ENCODE data around the gene GNG11. TPM values are rescaled to one million over a fixed set of nuclear protein-coding genes. Genes with fewer than 3 reads are reported as not detected.

Gene GNG11
- total and polyA plus RNA-seq, 2 of the 13 experiments (the other 11 are each of a cell fraction or from before 2014, with no cell fraction given), result not detected

- ATAC-seq (no peak), DNase-seq (ENCODE audit: low spot score) (no peak), FAIRE-seq (no peak)
- Histone ChIP-seq H2AFZ (ENCODE audit: low read length) (no peak within 1 kb of the TSS), H3K27me3 (ENCODE audit: control insufficient read depth in 1 of 2, insufficient read depth in 2 of 2, low read length in 2 of 2) (no peaks in the 10 kb centered on the region), H3K4me1 (ENCODE audit: insufficient read depth, low read length) (no peaks in the 10 kb centered on the region), H4K20me1 (ENCODE audit: insufficient read depth, low read length) (no peaks in the 10 kb centered on the region), H3K36me3 (replicated peaks in 1 of 2; ENCODE audit: control insufficient read depth in 1 of 2, insufficient read depth in 2 of 2, low read length in 2 of 2) (no peaks in the 10 kb centered on the region), H3K79me2 (ENCODE audit: insufficient read depth, low read length) (no peaks in the 10 kb centered on the region), H3K4me2 (ENCODE audit: low read depth, low read length) (no peak within 1 kb of the TSS), H3K27ac (ENCODE audit: extremely low read length, insufficient read depth, low read length) (no peak within 1 kb of the TSS), H3K4me3 (replicated peaks in 1 of 3; ENCODE audit: insufficient read depth in 1 of 3, low read depth in 2 of 3, low read length in 3 of 3) (no peak within 1 kb of the TSS), H3K9me3 (ENCODE audit: low read length) (no peaks in the 10 kb centered on the region), H3K9ac (ENCODE audit: insufficient read depth, low read depth, low read length) (no peak within 1 kb of the TSS)
- no TSS peak for BruUV-seq (replicated peaks)
- in situ Hi-C loops (cut with HindIII; ENCODE audit: extremely low pct_ligation_motif_present, low pct_unique_long_range_greater_than_20kb) (no loop called here), intact Hi-C loops (cut with micrococcal nuclease; ENCODE audit: unreplicated experiment) (no loop called here)
- ChIA-PET CTCF (ENCODE audit: low intra/inter-chr PET ratio, low total read pairs) (no interaction called here), POLR2A (no interaction called here)
- TF ChIP-seq IRX3 (CRISPR knock-in tag; IDR thresholded peaks at IDR 0.05; ENCODE audit: borderline replicate concordance, low read depth), result no peak
- TF ChIP-seq CAMTA2 (CRISPR knock-in tag; IDR thresholded peaks at IDR 0.05; ENCODE audit: borderline replicate concordance), result no peak
- no peak for TF ChIP-seq GMEB1 (CRISPR knock-in tag; IDR thresholded peaks at IDR 0.05; ENCODE audit: borderline replicate concordance)
- TF ChIP-seq NR2F2 (IDR thresholded peaks at IDR 0.05; ENCODE audit: borderline replicate concordance, low read depth), result no peak
- no peak for TF ChIP-seq ZNF326 (CRISPR knock-in tag; IDR thresholded peaks at IDR 0.05; ENCODE audit: borderline replicate concordance)
- TF ChIP-seq ARNT2 (CRISPR knock-in tag; IDR thresholded peaks at IDR 0.05; ENCODE audit: low read depth), result no peak
- TF ChIP-seq ZNF550 (CRISPR knock-in tag; IDR thresholded peaks at IDR 0.05; ENCODE audit: borderline replicate concordance), result no peak
- no peak for TF ChIP-seq ZNF543 (CRISPR knock-in tag; IDR thresholded peaks at IDR 0.05)
- TF ChIP-seq MTF1 (CRISPR knock-in tag; IDR thresholded peaks at IDR 0.05), result no peak
- no peak for TF ChIP-seq ZBTB14 (CRISPR knock-in tag; IDR thresholded peaks at IDR 0.05)
- TF ChIP-seq IRF9 (CRISPR knock-in tag; IDR thresholded peaks at IDR 0.05; ENCODE audit: borderline replicate concordance), result no peak
- no peak for TF ChIP-seq MXI1 (IDR thresholded peaks at IDR 0.05; ENCODE audit: borderline replicate concordance, low read depth, low read length)
- no peak for TF ChIP-seq ZNF34 (CRISPR knock-in tag; IDR thresholded peaks at IDR 0.05; ENCODE audit: borderline replicate concordance)
- no peak for TF ChIP-seq CENPT (CRISPR knock-in tag; IDR thresholded peaks at IDR 0.05; ENCODE audit: low read depth)
- no peak for TF ChIP-seq ASH2L (IDR thresholded peaks at IDR 0.05; ENCODE audit: insufficient read length, low read depth, low read length)
- WGBS (ENCODE audit: low lambda C conversion rate), result under 1% methylated on average over 3 of the region's 3 CpGs
Measured at GRCh38 chr7:93906267-93906666, 15.3 kb upstream of the GNG11 start, which contains the start of gene GNGT1. GNGT1 (plus strand) TSS chr7:93906567; CDS start chr7:93906747, 180 bp downstream.
